HK-2 (cell line): ENCODE data around the gene WSCD1.
A peak's percentile ranks its signal among the peaks of the same experiment; 100 is the strongest.

Experiments
- DNase-seq: peaks from one replicate; pipeline ENCODE4 v3.0.0-alpha.2; 2018; ENCODE audit not compliant: unreplicated experiment

The WSCD1 gene

DNA sequence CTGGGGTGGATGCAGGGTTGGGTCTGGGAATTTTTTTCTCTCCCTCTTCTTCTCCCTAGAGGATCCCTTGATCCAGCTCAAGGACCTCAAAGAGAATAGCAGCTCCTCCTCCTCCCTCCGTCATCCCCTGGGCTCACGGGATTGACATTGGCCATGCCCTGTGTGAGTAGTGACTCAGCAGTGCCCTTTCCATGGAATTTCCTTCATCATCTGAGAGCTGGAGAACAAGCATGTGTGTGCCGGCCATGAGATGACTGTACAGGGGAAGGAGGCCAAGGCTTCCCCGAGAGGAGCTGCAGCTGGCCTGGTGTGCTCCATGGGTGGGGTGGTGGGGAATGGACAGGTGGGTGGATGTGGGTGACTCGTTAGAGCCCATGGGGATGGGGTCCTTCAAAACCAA lies 8.9 kb upstream of the WSCD1 start:
- peak; percentile 74 for DNase-seq

DNA sequence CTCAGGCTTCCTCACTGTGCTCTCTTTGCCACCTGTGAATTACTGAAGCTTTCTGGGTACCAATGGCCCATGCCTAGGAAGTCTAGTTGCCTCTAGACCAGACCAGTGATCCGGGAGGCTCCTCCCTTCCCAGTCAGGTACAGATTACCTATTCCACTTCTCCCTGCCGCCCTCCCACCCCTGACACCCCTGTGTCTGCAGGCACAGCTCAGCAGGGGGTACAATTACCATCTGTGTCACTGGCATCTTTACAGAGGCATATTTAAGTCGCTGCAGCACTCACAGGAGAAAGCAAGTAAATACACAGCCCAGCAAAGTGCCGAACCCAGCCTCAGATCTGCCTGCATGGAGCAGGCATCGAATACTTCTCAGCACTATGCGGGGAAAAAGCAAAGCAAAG lies 5.3 kb upstream of the WSCD1 start:
- DNase-seq, result no peak

DNA sequence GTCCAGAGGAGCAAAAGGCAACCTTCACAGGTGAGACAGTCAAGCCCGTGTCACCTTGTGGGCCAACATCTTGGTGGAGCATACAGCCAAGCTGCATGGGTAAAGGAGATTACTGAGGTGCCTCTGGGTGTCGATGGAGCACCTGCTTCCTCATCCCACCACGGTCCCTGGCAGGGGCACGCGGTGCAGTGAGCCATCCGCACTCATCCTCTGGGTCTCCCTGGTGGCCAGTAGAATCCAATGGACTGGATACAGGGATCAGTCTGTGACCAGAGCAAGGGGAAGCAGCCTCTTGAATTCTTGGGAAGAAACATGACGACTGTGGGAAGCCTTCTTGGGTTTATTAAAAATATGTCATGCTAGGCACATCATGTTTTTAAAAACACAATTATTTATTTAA lies 4.8 kb upstream of the WSCD1 start:
- no peak for DNase-seq

DNA sequence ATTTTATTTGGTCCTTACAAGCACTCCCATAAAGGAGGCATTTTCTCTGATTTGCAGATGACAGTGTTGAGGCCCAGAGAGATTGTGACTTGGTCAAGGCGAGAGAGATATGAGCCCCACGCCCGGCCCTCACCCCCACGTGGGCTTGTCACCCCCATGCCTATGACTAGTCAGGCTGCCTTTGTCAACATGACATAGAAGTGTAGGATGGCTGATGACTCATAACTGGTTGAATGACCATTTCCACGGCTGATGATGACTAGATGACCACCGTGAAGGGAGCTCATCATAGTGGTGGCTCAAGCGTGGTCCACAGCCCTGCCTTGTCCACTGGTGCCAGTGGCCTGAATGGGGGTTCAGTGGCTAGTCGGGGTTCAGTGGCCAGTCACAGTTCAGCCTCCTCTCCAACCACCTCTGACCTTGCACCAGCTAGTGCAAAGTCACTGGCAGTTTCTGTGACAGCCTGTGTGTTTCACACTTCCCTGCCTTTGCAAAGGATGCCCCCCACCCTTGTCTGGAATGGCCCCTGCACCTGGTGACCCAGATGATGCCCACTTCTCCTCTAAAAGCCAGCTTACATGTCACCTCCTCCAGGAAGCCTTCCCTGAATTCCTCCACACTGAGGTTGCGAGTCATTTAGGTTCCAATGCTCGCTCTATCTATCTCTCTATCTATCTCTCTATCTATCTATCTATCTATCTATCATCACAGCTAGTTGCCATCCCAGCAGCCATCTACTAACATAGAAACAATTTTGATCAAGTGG lies 3.8 kb upstream of the WSCD1 start:
- peak; percentile 29 for DNase-seq

DNA sequence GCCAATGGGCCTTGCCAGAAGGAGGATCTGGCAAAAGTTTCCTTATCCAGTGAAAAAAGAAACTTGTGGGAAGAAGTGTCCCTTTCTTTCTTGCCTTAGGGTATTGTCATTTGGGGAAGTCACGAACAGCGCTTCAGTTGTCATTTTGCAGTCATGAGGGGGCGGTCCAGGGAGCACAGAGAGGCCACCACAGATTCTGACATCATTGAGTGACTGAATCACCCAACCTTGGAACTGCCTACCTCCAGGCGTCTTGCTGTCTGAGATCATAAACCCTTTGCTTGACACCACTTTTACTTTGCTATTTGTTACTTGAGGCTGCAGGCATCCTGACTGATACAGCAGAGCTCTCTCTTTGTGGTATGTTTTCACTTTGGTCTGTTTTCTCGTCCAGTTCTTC lies 3.1 kb upstream of the WSCD1 start:
- no peak for DNase-seq

DNA sequence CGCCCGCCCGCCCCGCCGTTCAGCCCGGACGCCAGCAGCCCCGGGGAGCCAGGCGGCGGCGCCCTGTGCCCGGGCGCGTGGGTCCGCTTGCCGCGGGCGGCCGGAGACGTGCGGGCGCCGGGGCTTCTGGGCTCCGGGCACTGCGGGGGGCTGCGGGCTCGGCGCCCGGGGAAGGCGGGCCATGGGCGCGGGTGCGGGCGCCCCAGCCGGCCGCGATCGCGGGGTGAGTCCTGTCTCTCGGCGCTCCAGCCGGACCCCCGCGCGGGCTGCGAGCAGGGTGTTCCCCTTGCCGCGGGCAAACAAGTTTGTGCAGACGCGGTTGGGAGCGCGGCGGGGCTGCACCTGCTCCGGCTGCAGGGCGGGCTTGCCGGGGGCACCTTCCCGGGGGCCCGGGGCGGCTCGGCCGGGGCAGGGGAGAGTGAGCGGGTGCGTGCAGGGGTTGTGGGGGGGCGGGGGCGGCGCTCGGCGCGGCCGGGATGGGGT lies 292 bp downstream of the WSCD1 start:
- peak; percentile 11 for DNase-seq

DNA sequence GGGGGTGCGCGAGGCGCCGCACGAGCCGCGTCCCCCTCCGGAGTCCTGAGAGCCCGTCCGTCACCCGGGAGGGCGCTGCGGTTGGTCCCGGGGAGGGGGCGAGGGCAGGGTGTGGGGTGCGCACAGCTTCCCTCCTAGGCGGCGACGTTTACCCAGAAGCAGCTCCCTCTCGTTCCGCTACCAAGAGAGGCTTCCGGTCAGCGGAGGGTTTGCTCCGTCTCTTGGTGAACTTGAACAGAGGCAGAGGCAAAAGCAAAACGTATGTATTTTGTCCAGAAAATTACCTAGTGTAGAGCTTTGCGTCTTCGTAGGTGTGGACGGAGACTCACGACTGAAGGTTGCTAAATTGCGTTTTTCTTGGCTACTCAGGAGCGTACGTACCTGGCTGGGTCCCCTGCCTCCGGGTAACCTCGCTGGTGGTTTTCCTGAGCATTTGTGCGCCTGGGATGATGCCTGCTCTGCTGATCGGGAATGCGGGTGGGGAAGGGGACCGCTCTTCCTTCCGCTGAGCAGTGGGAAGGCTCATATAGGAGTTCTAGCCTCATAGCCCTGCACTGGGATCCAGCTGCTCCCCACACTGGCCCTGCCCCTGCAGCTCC lies 833 bp downstream of the WSCD1 start:
- peak; percentile 35 for DNase-seq

DNA sequence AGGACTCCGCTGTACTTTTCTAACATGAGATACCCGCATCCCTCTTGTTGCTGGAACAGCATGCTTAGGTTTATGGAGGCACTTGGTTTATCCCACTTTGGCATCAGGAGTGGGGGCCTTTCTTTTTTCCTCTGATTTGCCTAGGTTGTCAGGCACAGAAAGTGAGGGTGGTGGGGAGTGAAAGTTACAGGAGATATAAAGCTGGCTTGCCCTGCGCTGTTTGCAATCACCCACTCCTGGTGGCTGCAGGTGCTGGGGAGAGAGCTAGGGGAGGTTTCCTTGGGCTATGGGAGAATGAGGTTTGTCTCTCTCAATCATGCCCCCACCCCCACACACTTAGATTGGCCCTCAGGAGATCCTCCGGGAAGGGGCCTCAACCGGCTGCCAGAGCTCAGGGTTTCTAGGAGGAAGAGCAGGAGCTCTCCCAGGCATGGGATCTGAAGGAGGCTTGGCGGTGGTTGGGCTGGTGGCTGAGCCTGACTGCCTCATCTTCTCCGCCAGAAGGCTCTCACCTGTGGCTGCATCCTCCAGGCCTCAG lies 1.4 kb downstream of the WSCD1 start:
- DNase-seq, result no peak

DNA sequence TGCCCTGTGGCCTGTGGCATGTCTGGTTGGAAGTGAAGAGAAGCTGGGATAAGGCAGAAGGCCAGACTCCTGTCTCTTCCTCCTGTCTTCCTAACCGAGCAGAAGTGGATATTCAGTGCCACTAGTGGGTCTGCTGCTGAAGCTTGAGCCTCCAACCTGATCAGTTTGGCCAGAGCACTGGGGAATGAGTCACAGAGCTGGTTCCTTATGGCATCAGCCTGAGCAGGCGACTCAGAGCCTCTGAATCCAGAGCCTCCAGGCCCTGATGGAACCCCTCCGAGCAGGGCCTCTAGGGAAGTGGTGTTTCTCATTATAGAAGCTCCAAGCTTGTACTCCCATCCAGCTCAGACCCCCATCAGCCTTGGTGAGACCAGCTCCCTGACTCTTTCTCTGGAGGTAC lies 2.0 kb downstream of the WSCD1 start:
- DNase-seq, result peak; percentile 37

DNA sequence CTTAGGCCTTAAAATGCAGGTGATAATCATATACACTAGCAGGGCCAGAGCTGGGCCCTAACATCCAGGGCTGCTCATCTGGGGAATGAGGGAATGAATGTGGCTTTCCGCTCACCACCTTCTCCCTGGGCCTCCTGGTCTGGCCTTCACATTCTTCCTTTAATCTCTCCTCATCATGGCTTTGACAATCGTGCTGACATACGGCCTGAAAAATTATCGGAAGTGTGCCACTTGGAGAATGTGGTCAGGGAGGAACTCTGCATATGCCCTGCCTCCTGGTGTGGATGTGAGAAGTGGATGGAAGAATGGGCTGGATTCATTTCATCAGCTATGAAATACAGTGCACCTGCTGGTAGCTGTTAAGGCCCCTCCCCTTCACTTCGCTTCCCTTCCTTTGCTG lies 2.4 kb downstream of the WSCD1 start:
- no peak for DNase-seq

DNA sequence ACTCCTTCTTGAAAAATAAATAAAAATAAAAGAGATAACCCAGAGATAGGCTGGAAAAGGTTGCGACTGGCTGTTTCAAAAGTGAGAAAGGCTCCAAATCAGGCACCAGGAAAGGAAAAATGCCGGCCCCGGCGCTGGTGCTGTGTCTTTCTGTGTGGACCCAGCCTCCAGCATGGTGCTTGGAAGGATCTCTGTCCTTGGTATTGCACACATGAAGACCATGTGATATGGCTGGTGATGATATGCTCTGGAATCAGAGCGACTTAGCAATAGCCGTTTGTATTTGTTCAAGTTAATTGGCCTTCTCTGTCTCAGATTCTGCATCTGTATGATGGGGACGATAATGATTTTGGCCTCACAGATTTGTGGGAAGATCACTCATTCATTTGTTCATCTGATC lies 3.4 kb downstream of the WSCD1 start:
- no peak for DNase-seq

DNA sequence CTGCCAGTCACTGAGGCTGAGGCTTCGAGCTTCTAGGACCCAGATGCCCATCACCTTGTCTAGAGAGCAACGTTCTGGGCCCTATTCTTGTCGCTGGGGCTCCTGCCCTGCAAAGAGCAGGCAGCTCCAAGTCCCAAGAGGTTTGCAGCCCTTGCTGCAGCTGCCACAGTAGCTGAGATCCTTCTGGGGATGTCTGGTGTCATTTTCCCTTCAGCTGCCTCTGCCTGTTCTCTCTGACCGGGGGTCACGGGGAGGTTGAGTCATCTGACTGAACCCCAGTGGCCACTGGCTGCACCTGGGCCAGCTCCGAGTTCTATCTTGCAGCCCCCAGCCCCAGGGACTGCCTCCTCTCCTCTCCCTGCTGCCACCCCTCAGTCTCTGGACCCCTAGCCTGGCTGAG lies 4.9 kb downstream of the WSCD1 start:
- no peak for DNase-seq

DNA sequence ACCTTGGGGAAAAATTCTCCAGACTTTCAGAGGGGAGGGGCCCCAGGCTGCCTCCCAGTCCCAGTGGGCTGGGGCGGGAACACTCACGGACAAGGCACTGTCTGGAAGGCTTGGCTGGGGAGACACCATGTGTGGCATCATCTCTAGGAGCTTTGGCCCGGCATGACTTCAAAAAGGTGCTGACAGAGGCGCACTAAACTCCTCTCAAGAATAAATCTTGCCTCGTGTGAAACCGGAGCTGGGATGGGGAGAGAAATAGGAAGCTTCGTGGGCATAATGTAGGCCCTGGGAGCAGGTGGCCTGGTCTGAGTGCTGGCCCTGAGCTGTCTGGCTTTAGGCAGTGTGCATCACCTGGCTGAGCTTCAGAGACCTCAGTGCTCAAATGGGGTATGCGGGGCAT lies 5.7 kb downstream of the WSCD1 start:
- DNase-seq, result no peak

DNA sequence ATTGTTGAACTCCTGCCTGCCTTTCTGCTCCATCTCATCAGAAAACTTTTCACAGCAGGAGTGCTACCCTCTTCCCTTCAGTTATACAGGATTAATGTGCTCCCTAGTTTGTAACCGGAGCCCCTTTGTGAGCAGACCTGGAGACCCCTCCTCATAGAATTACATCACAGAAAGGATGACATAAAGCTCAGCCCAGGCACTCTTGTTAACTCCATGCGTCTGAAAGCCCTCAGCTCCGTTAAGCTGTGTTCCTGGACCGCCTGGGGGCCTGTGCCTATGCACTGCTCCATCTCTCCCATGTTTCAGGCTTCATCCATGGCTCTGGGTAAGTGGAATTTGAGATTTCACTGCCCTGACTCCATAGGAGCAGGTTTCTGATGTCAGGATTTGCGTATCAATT lies 7.6 kb downstream of the WSCD1 start:
- no peak for DNase-seq

DNA sequence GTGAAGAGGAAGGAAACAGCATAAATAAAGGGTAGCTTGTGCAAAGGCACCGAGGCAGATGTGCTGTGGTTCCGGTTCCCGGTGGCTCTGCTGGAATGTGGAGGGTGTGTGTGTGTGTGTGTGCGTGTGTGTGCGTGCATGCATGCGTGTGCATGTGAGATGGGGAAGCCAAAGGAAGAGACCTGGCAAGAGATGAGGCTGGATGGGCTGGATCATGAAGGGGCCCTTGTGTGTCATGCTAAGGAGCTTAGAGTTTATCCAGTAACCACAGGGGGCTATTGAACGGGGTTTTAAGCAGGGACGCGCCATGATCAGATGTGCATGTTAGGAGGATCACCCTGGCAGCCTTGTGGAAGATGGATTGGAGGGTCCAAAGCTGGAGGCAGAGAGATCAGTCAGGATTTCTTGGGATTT lies 8.3 kb downstream of the WSCD1 start:
- DNase-seq, result no peak

DNA sequence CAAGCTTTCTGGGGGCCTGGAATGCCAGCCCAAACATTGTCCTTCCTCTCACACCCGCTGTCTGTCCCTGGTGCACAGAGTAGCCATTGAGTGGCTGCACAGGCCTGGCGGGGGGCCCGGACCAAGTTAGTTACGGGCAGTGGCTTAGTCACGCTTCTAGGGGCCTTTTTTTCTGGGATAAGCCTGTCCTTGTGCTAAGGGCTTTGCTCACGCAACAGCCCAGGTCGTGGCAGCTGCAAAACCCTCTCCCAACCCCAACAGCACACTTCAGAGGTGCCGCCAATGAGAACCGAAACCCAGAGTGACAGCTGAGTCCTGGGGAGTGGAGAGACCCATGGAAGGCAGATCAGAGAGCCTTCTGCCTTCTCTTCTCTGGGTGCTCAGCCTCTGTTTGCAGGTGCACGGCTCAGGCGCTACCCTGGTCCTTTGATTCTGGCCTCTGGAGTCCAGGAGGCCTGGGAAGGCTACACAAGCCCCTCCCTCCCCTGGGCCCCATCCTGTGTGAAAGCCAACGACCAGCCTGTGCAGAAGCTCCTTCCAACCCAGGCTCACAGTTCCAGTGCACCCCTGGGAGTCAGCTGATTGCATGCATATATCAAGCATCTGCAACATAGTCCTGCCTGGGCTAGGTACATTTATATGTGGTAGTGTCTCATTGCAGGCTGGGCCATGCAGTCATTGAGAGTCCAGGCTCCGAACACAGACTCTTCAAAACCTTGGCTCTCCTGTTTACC lies 9.1 kb downstream of the WSCD1 start:
- no peak for DNase-seq

DNA sequence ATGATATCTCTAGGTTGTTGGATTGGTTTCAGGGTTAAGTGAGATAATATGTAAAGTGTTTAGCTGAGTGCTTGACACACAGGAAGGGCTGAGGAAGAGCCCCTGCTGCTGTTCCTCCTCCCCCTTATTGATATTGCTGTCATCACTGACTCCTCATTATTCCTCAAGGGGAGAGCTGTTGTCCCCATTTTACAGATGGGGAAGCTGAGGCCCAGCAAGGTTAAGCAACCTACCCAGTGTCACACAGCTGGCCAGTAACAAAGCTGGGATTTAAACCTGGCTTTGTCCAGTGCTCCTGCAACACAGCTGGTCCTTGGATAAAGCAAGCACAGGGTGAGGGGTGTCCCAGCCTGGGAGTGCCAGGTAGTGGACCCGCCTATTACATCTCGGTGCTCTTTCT lies 9.8 kb downstream of the WSCD1 start:
- no peak for DNase-seq

DNA sequence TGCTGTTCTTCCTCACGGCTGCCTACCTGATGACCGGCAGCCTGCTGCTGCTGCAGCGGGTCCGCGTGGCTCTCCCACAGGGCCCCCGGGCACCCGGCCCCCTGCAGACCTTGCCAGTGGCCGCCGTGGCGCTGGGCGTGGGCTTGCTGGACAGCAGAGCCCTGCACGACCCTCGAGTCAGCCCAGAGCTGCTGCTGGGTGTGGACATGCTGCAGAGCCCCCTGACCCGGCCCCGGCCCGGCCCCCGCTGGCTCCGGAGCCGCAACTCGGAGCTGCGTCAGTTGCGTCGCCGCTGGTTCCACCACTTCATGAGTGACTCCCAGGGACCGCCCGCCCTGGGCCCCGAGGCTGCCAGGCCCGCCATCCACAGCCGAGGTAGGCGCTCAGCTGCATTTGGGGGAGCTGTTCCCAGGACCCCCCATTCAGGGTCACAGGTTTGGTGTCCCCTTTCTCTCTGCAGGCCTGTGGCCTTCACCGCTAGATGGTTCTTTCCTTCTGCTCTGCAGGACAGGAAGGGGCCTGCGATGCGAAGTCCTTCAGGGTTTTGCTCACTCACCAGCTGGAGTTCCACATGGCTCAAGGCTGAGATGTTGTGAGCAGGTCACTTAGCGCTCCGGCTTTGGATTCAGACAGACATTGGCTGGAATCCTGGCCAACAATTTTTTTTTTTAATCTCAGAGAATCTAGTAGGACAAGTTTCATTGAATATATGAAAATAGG lies 10.7 kb downstream of the WSCD1 start:
- no peak for DNase-seq

DNA sequence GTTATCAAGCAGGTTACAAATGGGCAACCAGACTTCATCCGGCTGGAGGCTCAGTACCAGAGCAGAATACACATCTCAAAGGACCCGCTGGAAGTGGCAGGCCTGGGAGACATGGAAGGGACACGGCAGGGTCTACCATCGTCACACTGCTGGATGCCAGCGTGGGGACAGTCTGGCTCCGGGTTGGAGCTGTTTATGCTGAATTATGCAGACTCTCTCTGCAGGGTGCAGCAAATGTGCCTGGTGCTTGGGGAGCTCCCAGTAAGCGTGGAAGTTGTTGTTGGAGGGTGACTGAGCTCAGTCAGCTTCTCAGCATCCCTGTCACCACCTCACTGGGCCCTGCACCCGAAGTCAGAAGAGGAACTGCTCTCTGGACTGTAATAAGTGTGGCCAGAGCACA lies 12.2 kb downstream of the WSCD1 start:
- DNase-seq, result no peak

DNA sequence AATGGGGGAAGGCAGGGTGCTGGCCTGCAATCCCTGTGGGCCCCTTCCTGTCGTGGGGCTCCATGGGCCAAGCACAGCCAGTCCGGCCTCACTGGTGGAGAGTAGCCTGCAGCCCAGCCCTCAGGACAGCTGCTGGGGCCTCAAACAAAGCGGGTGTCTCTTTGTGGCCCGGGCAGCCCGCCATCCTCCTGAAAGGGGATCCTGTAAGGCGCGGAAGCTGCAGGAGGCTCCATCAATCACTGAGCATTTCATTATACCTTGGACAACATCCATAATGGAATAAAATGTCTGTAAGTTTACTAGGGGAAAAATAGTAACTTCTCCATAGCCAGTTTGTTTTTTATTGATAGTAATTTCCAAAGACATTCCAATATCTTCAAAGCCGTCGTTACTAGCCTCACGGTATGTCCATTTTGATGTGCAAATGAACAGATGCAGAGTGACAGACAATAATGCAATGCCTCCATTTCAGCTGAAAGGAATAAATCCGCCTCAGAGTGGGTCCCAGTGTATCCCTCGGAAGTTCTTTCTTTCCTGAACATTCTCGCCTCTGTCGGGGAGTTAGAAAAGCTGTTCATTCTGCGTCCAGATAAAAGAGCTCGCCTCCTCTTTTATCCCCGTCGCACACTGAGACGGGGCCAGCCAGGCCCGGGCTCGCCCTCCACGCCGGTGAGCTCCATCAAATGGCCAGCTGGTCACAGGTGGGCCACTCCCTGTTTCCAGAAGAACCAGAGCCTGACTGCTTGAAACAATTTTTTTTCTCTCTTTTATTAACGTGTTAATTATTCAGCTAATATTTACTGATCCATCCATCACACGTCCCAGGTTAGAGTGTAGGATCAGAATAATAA lies 14.4 kb downstream of the WSCD1 start:
- no peak for DNase-seq

DNA sequence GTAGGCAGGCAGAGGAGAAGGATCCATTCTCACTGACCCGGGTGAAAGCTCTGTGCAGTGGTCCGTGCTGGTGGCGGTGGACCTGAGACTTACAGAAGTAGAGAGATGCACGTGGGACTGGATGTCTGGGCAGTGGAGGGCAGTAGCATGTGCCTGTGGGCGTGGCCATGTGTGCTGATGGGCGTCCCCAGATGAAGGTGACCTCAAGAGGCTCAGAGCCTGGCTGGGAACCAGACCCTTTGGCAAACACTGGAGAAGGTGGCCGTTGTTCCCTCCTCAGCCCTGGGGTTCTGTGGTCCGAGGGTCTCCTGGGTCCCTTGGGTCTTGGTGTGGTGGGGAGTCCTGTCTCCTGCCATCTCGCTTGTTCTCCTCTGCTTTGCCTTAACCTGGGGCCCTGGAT lies 15.6 kb downstream of the WSCD1 start:
- no peak for DNase-seq
